ENCODE results near the gene VSIG2.

VSIG2 gene

GRCh38 chr11:124753205-124753604 lies 1.1 kb upstream of the VSIG2 start:
- no peak overlapping the region for H3K9ac ChIP-seq (ENCODE audit: insufficient read length, low read depth)
- no peak overlapping the region for H3K4me3 ChIP-seq (ENCODE audit: insufficient read length, low read depth)
- H3K4me1 ChIP-seq (ENCODE audit: insufficient read depth, insufficient read length) = no peaks in the 10 kb centered on the region
- H3K27me3 ChIP-seq (ENCODE audit: insufficient read depth, insufficient read length) = peaks cover 4% of the 10 kb centered on the region
- no peak for DNase-seq (ENCODE audit: low read depth, low spot score)
- H3K9me3 ChIP-seq (ENCODE audit: insufficient read depth, low read length) = no peaks in the 10 kb centered on the region
- no peaks in the 10 kb centered on the region for H3K36me3 ChIP-seq (ENCODE audit: insufficient read depth, insufficient read length, low read length)
- TF ChIP-seq ZNF274 (IDR thresholded peaks at IDR 0.05; ENCODE audit: low read depth, low read length) (no peak), SUZ12 (IDR thresholded peaks at IDR 0.05; ENCODE audit: extremely low read depth, insufficient read depth, insufficient read length) (no peak), YY1 (IDR thresholded peaks at IDR 0.05; ENCODE audit: insufficient read depth, insufficient read length) (no peak)

DNA sequence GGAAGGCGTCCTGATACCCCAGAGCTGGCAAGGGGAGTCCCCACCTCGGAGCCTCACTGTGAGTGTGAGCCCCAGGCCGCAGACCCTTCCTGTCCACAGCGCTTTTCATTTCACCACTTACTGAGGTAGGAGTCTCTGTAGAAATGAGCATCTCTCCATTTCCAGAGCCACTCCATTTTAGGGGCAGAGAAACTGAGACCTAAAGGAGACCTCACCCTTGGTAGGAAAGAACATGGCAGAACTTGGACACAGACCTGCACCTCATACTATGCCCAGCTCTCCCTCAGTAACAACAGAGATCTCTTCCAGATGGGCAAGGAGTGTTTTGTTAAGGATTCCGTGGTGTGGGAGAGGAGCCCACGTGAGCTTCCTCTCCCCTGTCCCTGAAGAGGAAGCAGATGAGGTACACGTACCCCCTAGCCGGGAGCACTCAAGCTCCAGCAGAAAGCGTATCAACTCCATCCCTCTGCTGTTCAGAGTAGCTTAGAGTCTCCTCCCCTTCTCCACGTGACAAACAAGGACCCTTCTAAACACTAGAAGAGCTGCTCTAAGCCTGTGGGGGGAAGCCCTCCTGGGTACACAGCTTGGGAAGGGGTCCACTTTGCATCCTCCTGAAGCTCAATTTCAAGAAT lies 532 bp upstream of the VSIG2 start:
- no peak overlapping the region for H3K4me3 ChIP-seq (ENCODE audit: insufficient read length, low read depth)
- H3K27me3 ChIP-seq (ENCODE audit: insufficient read depth, insufficient read length) = peaks cover 8% of the 10 kb centered on the region
- no peak overlapping the region for H3K9ac ChIP-seq (ENCODE audit: insufficient read length, low read depth)
- TF ChIP-seq YY1 (IDR thresholded peaks at IDR 0.05; ENCODE audit: insufficient read depth, insufficient read length) (no peak), SUZ12 (IDR thresholded peaks at IDR 0.05; ENCODE audit: extremely low read depth, insufficient read depth, insufficient read length) (no peak), ZNF274 (IDR thresholded peaks at IDR 0.05; ENCODE audit: low read depth, low read length) (no peak)
- no peak for DNase-seq (ENCODE audit: low read depth, low spot score)
- H3K36me3 ChIP-seq (ENCODE audit: insufficient read depth, insufficient read length, low read length) = no peaks in the 10 kb centered on the region
- peaks cover under 1% of the 10 kb centered on the region for H3K4me1 ChIP-seq (ENCODE audit: insufficient read depth, insufficient read length)
- H3K9me3 ChIP-seq (ENCODE audit: insufficient read depth, low read length) = no peaks in the 10 kb centered on the region

GRCh38 chr11:124751391-124751740 lies 689 bp downstream of the VSIG2 start:
- no peaks in the 10 kb centered on the region for H3K9me3 ChIP-seq (ENCODE audit: insufficient read depth, low read length)
- H3K9ac ChIP-seq (ENCODE audit: insufficient read length, low read depth) = no peak overlapping the region
- H3K36me3 ChIP-seq (ENCODE audit: insufficient read depth, insufficient read length, low read length) = no peaks in the 10 kb centered on the region
- DNase-seq (ENCODE audit: low read depth, low spot score) = no peak
- H3K4me1 ChIP-seq (ENCODE audit: insufficient read depth, insufficient read length) = peaks cover 4% of the 10 kb centered on the region
- TF ChIP-seq YY1 (IDR thresholded peaks at IDR 0.05; ENCODE audit: insufficient read depth, insufficient read length) (no peak), SUZ12 (IDR thresholded peaks at IDR 0.05; ENCODE audit: extremely low read depth, insufficient read depth, insufficient read length) (no peak), ZNF274 (IDR thresholded peaks at IDR 0.05; ENCODE audit: low read depth, low read length) (no peak)
- peaks cover 13% of the 10 kb centered on the region for H3K27me3 ChIP-seq (ENCODE audit: insufficient read depth, insufficient read length)
- H3K4me3 ChIP-seq (ENCODE audit: insufficient read length, low read depth) = no peak overlapping the region

GRCh38 chr11:124749912-124750311 lies 2.1 kb downstream of the VSIG2 start:
- TF ChIP-seq YY1 (IDR thresholded peaks at IDR 0.05; ENCODE audit: insufficient read depth, insufficient read length) (no peak), ZNF274 (IDR thresholded peaks at IDR 0.05; ENCODE audit: low read depth, low read length) (no peak), SUZ12 (IDR thresholded peaks at IDR 0.05; ENCODE audit: extremely low read depth, insufficient read depth, insufficient read length) (no peak)
- H3K4me1 ChIP-seq (ENCODE audit: insufficient read depth, insufficient read length) = peaks cover 8% of the 10 kb centered on the region
- H3K27me3 ChIP-seq (ENCODE audit: insufficient read depth, insufficient read length) = peaks cover 28% of the 10 kb centered on the region
- DNase-seq (ENCODE audit: low read depth, low spot score) = no peak
- H3K4me3 ChIP-seq (ENCODE audit: insufficient read length, low read depth) = no peak overlapping the region
- H3K9ac ChIP-seq (ENCODE audit: insufficient read length, low read depth) = no peak overlapping the region
- H3K9me3 ChIP-seq (ENCODE audit: insufficient read depth, low read length) = no peaks in the 10 kb centered on the region
- H3K36me3 ChIP-seq (ENCODE audit: insufficient read depth, insufficient read length, low read length) = no peaks in the 10 kb centered on the region

DNA sequence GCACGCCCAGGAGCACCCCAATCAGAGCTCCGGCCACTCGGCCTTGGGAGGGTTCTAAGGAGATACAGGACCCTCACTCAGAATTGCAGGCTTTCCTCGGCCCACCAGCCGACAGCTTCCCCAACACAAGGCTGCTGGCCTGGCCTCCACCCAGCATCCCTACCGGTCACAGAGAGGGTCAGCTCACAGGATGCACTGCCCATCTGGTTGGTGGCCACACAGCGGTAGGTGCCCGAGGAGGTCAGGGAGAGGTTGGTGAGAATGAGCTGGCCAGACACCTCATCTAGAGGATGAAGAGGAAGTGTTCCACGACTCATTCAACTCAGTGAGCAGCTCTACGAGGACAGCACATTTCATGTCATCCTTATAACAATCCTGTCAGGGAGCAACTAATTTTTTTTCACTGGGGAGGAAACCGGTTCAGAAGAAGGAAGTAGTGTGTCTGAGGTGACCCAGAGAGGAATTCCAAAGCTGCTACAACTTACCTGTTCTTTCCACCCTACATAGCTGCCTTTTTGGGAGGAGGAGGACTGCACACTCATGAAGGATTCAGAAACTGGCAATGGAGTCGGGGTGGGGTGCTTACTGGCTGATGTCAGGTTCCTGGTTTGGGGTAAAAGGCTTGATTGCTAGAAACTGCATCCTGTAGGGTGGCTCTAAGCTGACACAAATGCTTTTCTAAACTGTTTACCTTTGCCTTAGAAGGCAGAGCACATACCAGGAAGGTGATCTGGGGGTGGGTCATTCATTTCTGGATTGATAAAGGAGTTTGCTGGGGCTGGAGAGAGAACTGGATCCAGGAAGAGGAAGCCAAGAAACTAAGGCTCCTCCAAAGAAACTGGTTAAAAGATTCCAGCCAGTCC lies 3.3 kb downstream of the VSIG2 start:
- peaks cover 40% of the 10 kb centered on the region for H3K27me3 ChIP-seq (ENCODE audit: insufficient read depth, insufficient read length)
- TF ChIP-seq ZNF274 (IDR thresholded peaks at IDR 0.05; ENCODE audit: low read depth, low read length) = no peak
- no peak for TF ChIP-seq YY1 (IDR thresholded peaks at IDR 0.05; ENCODE audit: insufficient read depth, insufficient read length)
- no peak for TF ChIP-seq SUZ12 (IDR thresholded peaks at IDR 0.05; ENCODE audit: extremely low read depth, insufficient read depth, insufficient read length)
- no peak overlapping the region for H3K4me3 ChIP-seq (ENCODE audit: insufficient read length, low read depth)
- H3K4me1 ChIP-seq (ENCODE audit: insufficient read depth, insufficient read length) = peaks cover 9% of the 10 kb centered on the region
- DNase-seq (ENCODE audit: low read depth, low spot score) = no peak
- no peak overlapping the region for H3K9ac ChIP-seq (ENCODE audit: insufficient read length, low read depth)
- H3K36me3 ChIP-seq (ENCODE audit: insufficient read depth, insufficient read length, low read length) = no peaks in the 10 kb centered on the region
- H3K9me3 ChIP-seq (ENCODE audit: insufficient read depth, low read length) = no peaks in the 10 kb centered on the region

DNA sequence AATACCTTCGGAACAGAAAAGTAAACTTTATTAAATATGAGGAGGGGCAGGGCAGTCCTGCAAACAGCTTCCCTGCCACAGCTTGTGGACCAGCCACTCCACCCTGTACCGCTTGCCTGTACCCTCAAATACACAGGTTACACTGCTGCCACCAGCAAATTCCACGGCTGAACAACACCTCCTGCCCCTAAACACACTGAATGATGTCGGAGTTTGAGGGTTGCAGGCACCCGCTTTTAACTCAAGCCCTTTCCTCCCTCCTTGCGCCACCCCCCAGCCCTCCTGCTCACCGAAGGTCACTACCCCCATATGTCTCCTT lies 4.0 kb downstream of the VSIG2 start:
- Histone ChIP-seq H3K9me3 (ENCODE audit: insufficient read depth, low read length) (no peaks in the 10 kb centered on the region), H3K4me3 (ENCODE audit: insufficient read length, low read depth) (no peak overlapping the region), H3K4me1 (ENCODE audit: insufficient read depth, insufficient read length) (peaks cover 9% of the 10 kb centered on the region), H3K36me3 (ENCODE audit: insufficient read depth, insufficient read length, low read length) (no peaks in the 10 kb centered on the region), H3K9ac (ENCODE audit: insufficient read length, low read depth) (no peak overlapping the region), H3K27me3 (ENCODE audit: insufficient read depth, insufficient read length) (peaks cover 46% of the 10 kb centered on the region)
- no peak for DNase-seq (ENCODE audit: low read depth, low spot score)
- TF ChIP-seq ZNF274 (IDR thresholded peaks at IDR 0.05; ENCODE audit: low read depth, low read length) (no peak), SUZ12 (IDR thresholded peaks at IDR 0.05; ENCODE audit: extremely low read depth, insufficient read depth, insufficient read length) (no peak), YY1 (IDR thresholded peaks at IDR 0.05; ENCODE audit: insufficient read depth, insufficient read length) (no peak)

GRCh38 chr11:124747406-124748099 lies 4.5 kb downstream of the VSIG2 start:
- TF ChIP-seq ZNF274 (IDR thresholded peaks at IDR 0.05; ENCODE audit: low read depth, low read length) = no peak
- TF ChIP-seq YY1 (IDR thresholded peaks at IDR 0.05; ENCODE audit: insufficient read depth, insufficient read length) = no peak
- TF ChIP-seq SUZ12 (IDR thresholded peaks at IDR 0.05; ENCODE audit: extremely low read depth, insufficient read depth, insufficient read length) = no peak
- peaks cover 9% of the 10 kb centered on the region for H3K4me1 ChIP-seq (ENCODE audit: insufficient read depth, insufficient read length)
- no peak overlapping the region for H3K9ac ChIP-seq (ENCODE audit: insufficient read length, low read depth)
- peaks cover 51% of the 10 kb centered on the region for H3K27me3 ChIP-seq (ENCODE audit: insufficient read depth, insufficient read length)
- H3K36me3 ChIP-seq (ENCODE audit: insufficient read depth, insufficient read length, low read length) = no peaks in the 10 kb centered on the region
- DNase-seq (ENCODE audit: low read depth, low spot score) = no peak
- no peaks in the 10 kb centered on the region for H3K9me3 ChIP-seq (ENCODE audit: insufficient read depth, low read length)
- no peak overlapping the region for H3K4me3 ChIP-seq (ENCODE audit: insufficient read length, low read depth)

All from NT2/D1 (cell line).